Cardiac fibroblast (primary cell): ENCODE data around the gene PPARD.
"Not testable (repeated sequence)": the region's sequence is repeated elsewhere in the genome, so short reads cannot be mapped to it uniquely, and the experiment has no call there.

ENCODE experiments used
- DNase-seq, 2 donors: peaks; one replicate each; pipeline versions ENCODE4 v3.0.0 to v3.0.0-alpha.2; 2010; ENCODE audit warnings: low read depth in 2 of 2
- H3K4me3 ChIP-seq, 2 donors: replicated peaks in 1 of 2; 1 replicate in 1 of 2; 2 replicates in 1 of 2; pipeline ENCODE4 v1.5.1; 2011; ENCODE audit warnings: low read depth in 2 of 2, low read length in 2 of 2, mild to moderate bottlenecking in 2 of 2, moderate library complexity in 1 of 2
- CTCF ChIP-seq: IDR thresholded peaks from one replicate; pipeline ENCODE4 v1.5.1; 2011; ENCODE audit warnings: low read depth, mild to moderate bottlenecking, low read length, inconsistent platforms

Gene PPARD

GRCh38 chr6:35305117-35305516 is 37.2 kb upstream of the PPARD start:
- DNase-seq, result no peak
- no peak overlapping the region for H3K4me3 ChIP-seq
- no peak for TF ChIP-seq CTCF

GRCh38 chr6:35307138-35307537 is 35.2 kb upstream of the PPARD start:
- H3K4me3 ChIP-seq, DNase-seq: not testable (repeated sequence)

- not testable (repeated sequence) for H3K4me3 ChIP-seq, DNase-seq
Observed at GRCh38 chr6:35308543-35308942, 33.8 kb upstream of the PPARD start.

GRCh38 chr6:35309611-35310264 is 32.6 kb upstream of the PPARD start:
- no peak for DNase-seq
- no peak for TF ChIP-seq CTCF
- H3K4me3 ChIP-seq, result no peak overlapping the region

GRCh38 chr6:35310265-35310831 is 32.0 kb upstream of the PPARD start:
- DNase-seq, result no peak

GRCh38 chr6:35311390-35312075 is 30.8 kb upstream of the PPARD start:
- TF ChIP-seq CTCF, result no peak
- no peak for DNase-seq
- no peak overlapping the region for H3K4me3 ChIP-seq

More at GRCh38 chr6:35310265-35310831, 32.0 kb upstream of the PPARD start:
- no peak for TF ChIP-seq CTCF
- H3K4me3 ChIP-seq, result no peak overlapping the region

GRCh38 chr6:35312076-35312800 is 30.1 kb upstream of the PPARD start:
- TF ChIP-seq CTCF, result no peak
- H3K4me3 ChIP-seq, result no peak overlapping the region
- no peak for DNase-seq
